A549 (cell line): ENCODE results near the gene KCNG2. TPM values are rescaled to one million over a fixed set of nuclear protein-coding genes. Genes with fewer than 3 reads are reported as not detected.

ENCODE experiments used
- ATAC-seq, 2 experiments: fragments of 200-7000 bp in 1 of 2; fragments of >200 bp in 1 of 2; cut with Nextera tagmentation in 1 of 2; cut with Tn5 transposase in 1 of 2; 3 replicates each; pipeline versions ENCODE4 v1.8.0 to v1.9.1; 2018 to 2020; ENCODE audit warnings: mild to moderate bottlenecking in 1 of 2, moderate library complexity in 1 of 2
- CTCF ChIA-PET: fragments of 300-600 bp; sonication (Branson Sonifier 250); formaldehyde crosslinking; extraction: SDS; loops from one replicate; lab custom pipeline; 2021; ENCODE audit warnings: antibody characterized with exemption, inconsistent platforms; lab: Yijun Ruan, JAX
- POLR2A ChIA-PET: fragments of 350-600 bp; formaldehyde crosslinking; extraction: SDS; loops from one replicate; lab custom pipeline; 2021; ENCODE audit warnings: antibody characterized with exemption, inconsistent platforms; lab: Yijun Ruan, JAX
- DNase-seq, 2 experiments: peaks; one replicate each; pipeline versions ENCODE4 v3.0.0 to v3.0.0-alpha.2; 2011 to 2016; ENCODE audit warnings: low read depth in 1 of 2, low spot score in 1 of 2
- FAIRE-seq: peaks from 2 replicates; lab custom pipeline; 2011; peaks lifted over from hg19 to GRCh38; lab: Jason Lieb, UNC
- H3K27ac ChIP-seq, 2 experiments: fragments of >200 bp; sonication (Bioruptor Twin); formaldehyde crosslinking; 3 replicates each; pipeline ENCODE4 v1.5.1; 2016 to 2017
- H3K4me1 ChIP-seq: fragments of >200 bp; sonication (Bioruptor Twin); formaldehyde crosslinking; 3 replicates; pipeline ENCODE4 v1.6.1; 2016
- H3K4me2 ChIP-seq: fragments of >200 bp; sonication (Bioruptor Twin); formaldehyde crosslinking; 3 replicates; pipeline ENCODE4 v1.6.1; 2016
- H3K4me3 ChIP-seq: fragments of >200 bp; sonication (Bioruptor Twin); formaldehyde crosslinking; 3 replicates; pipeline ENCODE4 v1.5.1; 2016
- H3K9me3 ChIP-seq: fragments of >200 bp; sonication (Bioruptor Twin); formaldehyde crosslinking; 3 replicates; pipeline ENCODE4 v1.6.1; 2016
- CHD2 ChIP-seq: fragments of 150-350 bp; IDR thresholded peaks from 2 replicates; pipeline ENCODE4 v1.6.1; 2014; ENCODE audit warnings: low read length; ENCODE audit not compliant: partially characterized antibody
- CHD4 ChIP-seq: fragments of 200-600 bp; sonication (generic); IDR thresholded peaks from 2 replicates; pipeline ENCODE4 v1.6.1; 2016; ENCODE audit warnings: antibody characterized with exemption, mild to moderate bottlenecking, borderline replicate concordance
- EHF ChIP-seq: fragments of 250-450 bp; sonication (Bioruptor Pico); IDR thresholded peaks from 2 replicates; pipeline ENCODE4 v1.5.0; 2020; ENCODE audit warnings: mild to moderate bottlenecking
- FOXS1 ChIP-seq: fragments of 250-450 bp; sonication (Bioruptor Pico); IDR thresholded peaks from 2 replicates; pipeline ENCODE4 v1.5.0; 2020; ENCODE audit warnings: mild to moderate bottlenecking, moderate library complexity
- HDAC2 ChIP-seq: fragments of 200-600 bp; sonication (generic); IDR thresholded peaks from 2 replicates; pipeline ENCODE4 v1.6.1; 2016
- HEYL ChIP-seq: fragments of 250-450 bp; sonication (Bioruptor Pico); IDR thresholded peaks from 2 replicates; pipeline ENCODE4 v1.8.0; 2021; ENCODE audit warnings: mild to moderate bottlenecking, moderate library complexity
- KDM5A ChIP-seq: fragments of 200-600 bp; sonication (generic); IDR thresholded peaks from 2 replicates; pipeline ENCODE4 v1.6.1; 2016; ENCODE audit warnings: antibody characterized with exemption, mild to moderate bottlenecking
- MYC ChIP-seq: IDR thresholded peaks from 2 replicates; pipeline ENCODE4 v1.6.1; 2012; ENCODE audit warnings: mild to moderate bottlenecking, inconsistent platforms, low read length, improper control_type of control experiment, borderline replicate concordance
- NR3C1 ChIP-seq: fragments of >200 bp; sonication (Bioruptor Twin); formaldehyde crosslinking; IDR thresholded peaks from 3 replicates; pipeline ENCODE4 v1.6.1; 2017
- POLR2A ChIP-seq: IDR thresholded peaks from 2 replicates; pipeline ENCODE4 v1.6.1; 2012; ENCODE audit warnings: mild to moderate bottlenecking, low read length
- RCOR1 ChIP-seq: fragments of 150-350 bp; IDR thresholded peaks from 2 replicates; pipeline ENCODE4 v1.6.1; 2014; ENCODE audit warnings: antibody characterized with exemption, low read length, low read depth
- RFX5 ChIP-seq: fragments of 450-650 bp; IDR thresholded peaks from 2 replicates; pipeline ENCODE4 v1.7.1; 2014; ENCODE audit warnings: antibody characterized with exemption, mild to moderate bottlenecking, moderate library complexity
- RNF2 ChIP-seq: fragments of 200-600 bp; sonication (generic); IDR thresholded peaks from 2 replicates; pipeline ENCODE4 v1.6.1; 2016; ENCODE audit warnings: low read depth, mild to moderate bottlenecking, antibody characterized with exemption, moderate library complexity, borderline replicate concordance
- SREBF2 ChIP-seq: fragments of 450-650 bp; IDR thresholded peaks from 2 replicates; pipeline ENCODE4 v1.6.1; 2014; ENCODE audit warnings: mild to moderate bottlenecking, moderate library complexity
- TP53 ChIP-seq: fragments of 250-450 bp; sonication (Bioruptor Pico); IDR thresholded peaks from 2 replicates; pipeline ENCODE4 v1.5.0; 2021; ENCODE audit warnings: mild to moderate bottlenecking, moderate library complexity
- ZFP36 ChIP-seq: fragments of 450-650 bp; IDR thresholded peaks from 2 replicates; pipeline ENCODE4 v1.6.1; 2014; ENCODE audit warnings: borderline replicate concordance; ENCODE audit not compliant: partially characterized antibody
- ZSCAN20 ChIP-seq: fragments of 250-450 bp; sonication (Bioruptor Pico); IDR thresholded peaks from 2 replicates; pipeline ENCODE4 v1.8.0; 2022; ENCODE audit warnings: mild to moderate bottlenecking, moderate library complexity
- WGBS: methylation state at CpG from one replicate; pipeline ENCODE4 v1.1.6; 2017; ENCODE audit errors: missing lambda C conversion rate; 5-methylcytosine and 5-hydroxymethylcytosine counted together
- polyA plus RNA-seq, 4 experiments: library from polyadenylated mRNA; depleted of rRNA in 3 of 4; stranded (reverse); fragments of >200 nt; fragmentation: RNase III in 1 of 4; extraction: RNeasy Plus Mini Kit Qiagen cat#74134 plus additional on column Dnase treatment in 1 of 4; gene quantifications; 2 replicates in 3 of 4; 3 replicates in 1 of 4; pipeline ENCODE4 v1.2.3, GENCODE V29; 2011 to 2017
- TF ChIP-seq, protein P1 (sequence below): fragments of 150-350 bp; IDR thresholded peaks from 2 replicates; pipeline ENCODE4 v1.6.1; 2014; ENCODE audit warnings: low read depth, mild to moderate bottlenecking, low read length
- TF ChIP-seq, protein P2 (sequence below): IDR thresholded peaks from 2 replicates; pipeline ENCODE4 v1.6.1; 2012
- TF ChIP-seq, protein P3 (sequence below): fragments of 450-650 bp; IDR thresholded peaks from 2 replicates; pipeline ENCODE4 v1.6.1; 2014; ENCODE audit warnings: antibody characterized with exemption
- TF ChIP-seq, protein P4 (sequence below): IDR thresholded peaks from 2 replicates; pipeline ENCODE4 v1.6.1; 2012
- TF ChIP-seq, protein P5 (sequence below): fragments of >200 bp; sonication (Bioruptor Twin); formaldehyde crosslinking; IDR thresholded peaks from 3 replicates; pipeline ENCODE4 v1.6.1; 2016

Gene KCNG2
- polyA plus RNA-seq, 2 of the 4 experiments (the other 2 are of a cell fraction), result not detected

DNA sequence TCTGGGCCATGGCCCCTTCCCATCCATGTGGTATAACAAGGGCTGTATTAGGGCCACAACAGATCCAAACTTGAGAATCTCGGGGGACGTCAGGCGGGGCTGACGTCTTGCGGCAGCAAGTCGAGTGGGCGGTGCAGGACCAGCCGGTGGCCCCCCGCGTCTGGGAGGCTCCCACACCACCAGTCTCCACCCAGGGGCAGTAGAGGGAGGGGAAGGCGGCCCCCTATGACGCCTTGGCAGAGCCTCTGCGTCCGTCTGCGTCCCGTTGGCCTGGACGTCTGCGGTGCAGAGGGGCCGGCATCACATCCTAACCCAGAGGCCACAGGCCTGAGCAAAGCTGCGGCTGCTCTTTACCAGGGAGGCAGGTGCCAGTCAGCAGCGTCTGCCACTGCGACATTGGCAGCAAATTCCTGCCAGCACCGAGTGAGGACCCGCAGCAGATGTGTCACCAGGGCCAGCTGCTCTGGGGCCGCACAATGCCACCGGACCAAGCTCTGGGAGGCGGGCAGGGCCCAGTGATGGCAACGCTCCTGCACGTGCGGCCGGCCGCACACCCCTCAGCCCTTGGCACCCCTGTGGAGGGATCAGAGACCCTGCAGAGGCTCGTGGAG lies 73.8 kb downstream of the KCNG2 start:
- Histone ChIP-seq H3K4me2 (no peak overlapping the region), H3K4me3 (no peak overlapping the region), H3K9me3 (no peaks in the 10 kb centered on the region), H3K27ac (no peak overlapping the region), H3K4me1 (no peaks in the 10 kb centered on the region)
- no peak for FAIRE-seq
- no peak for ATAC-seq
- CTCF ChIA-PET, result interaction anchor here (0.7 to 1.0 kb wide), 2 partner anchors 8 to 55 kb away, joined by 3 read pairs; no protein-coding TSS in a partner anchor
- no peak for DNase-seq
- POLR2A ChIA-PET, result no interaction called here
- TF ChIP-seq RFX5, result no peak
- 74% methylated on average over 22 of the region's 33 CpGs for WGBS

DNA sequence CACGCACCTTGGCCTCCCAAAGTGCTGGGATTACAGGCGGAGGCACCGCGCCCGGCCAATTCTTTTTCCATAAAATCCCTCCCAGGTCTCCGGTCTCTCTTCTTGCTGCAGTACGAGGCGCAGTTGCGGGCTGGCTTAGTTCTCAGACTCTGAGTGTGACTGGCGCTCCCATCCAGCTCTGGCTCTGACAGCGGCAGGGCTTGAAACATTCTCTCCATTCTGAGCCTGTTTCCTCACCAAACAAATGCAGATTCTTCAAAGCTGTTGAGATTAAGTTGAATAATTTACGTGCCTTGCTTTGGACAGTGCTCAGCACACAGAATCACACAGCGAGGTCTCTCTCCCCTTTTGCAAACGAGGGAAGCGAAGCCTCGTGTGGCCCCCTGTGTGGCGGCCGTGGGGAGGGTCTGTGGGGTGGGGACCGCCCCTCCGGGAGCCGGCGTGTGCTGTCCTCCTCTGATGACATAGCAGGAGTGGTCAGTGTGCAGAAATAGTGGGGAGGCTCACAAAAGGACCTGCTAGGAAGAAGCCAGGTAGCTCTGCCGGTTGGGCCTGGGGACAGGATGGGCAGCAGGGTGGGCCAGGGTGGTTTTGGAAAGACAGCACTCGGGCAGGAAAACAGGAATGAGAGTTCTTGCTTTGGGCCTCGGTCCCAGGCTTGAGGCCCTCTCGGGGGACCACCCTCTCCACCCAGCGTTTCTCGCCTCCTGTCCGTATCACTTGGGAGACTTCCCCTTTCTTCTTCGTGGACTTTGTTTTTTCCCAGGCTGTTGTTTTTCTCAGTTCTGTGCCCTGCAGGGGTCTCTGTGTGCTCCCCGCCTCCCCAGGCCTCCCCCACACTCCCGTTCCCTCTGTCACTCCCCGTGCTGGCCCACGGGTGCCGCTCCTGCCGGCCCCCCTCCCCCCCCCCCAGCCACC lies 75.0 kb downstream of the KCNG2 start:
- TF ChIP-seq, protein P1, sequence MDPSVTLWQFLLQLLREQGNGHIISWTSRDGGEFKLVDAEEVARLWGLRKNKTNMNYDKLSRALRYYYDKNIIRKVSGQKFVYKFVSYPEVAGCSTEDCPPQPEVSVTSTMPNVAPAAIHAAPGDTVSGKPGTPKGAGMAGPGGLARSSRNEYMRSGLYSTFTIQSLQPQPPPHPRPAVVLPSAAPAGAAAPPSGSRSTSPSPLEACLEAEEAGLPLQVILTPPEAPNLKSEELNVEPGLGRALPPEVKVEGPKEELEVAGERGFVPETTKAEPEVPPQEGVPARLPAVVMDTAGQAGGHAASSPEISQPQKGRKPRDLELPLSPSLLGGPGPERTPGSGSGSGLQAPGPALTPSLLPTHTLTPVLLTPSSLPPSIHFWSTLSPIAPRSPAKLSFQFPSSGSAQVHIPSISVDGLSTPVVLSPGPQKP, result no peak
- no peak for TF ChIP-seq CHD4
- TF ChIP-seq RCOR1, result no peak
- no peak for TF ChIP-seq MYC
- TF ChIP-seq, all 56 proteins: peak for 0
- FAIRE-seq (no peak), DNase-seq (no peak), ATAC-seq (no peak)
- no peaks in the 10 kb centered on the region for H3K4me1 ChIP-seq
- CTCF ChIA-PET, result interaction anchor here (0.6 to 1.0 kb wide), 2 partner anchors 8 to 54 kb away, joined by 3 to 4 read pairs; no protein-coding TSS in a partner anchor
- H3K4me2 ChIP-seq, result no peak overlapping the region
- H3K9me3 ChIP-seq, result no peaks in the 10 kb centered on the region
- 68% methylated on average over 25 of the region's 36 CpGs for WGBS
- POLR2A ChIA-PET, result no interaction called here
- H3K27ac ChIP-seq, result no peak overlapping the region
- no peak overlapping the region for H3K4me3 ChIP-seq

DNA sequence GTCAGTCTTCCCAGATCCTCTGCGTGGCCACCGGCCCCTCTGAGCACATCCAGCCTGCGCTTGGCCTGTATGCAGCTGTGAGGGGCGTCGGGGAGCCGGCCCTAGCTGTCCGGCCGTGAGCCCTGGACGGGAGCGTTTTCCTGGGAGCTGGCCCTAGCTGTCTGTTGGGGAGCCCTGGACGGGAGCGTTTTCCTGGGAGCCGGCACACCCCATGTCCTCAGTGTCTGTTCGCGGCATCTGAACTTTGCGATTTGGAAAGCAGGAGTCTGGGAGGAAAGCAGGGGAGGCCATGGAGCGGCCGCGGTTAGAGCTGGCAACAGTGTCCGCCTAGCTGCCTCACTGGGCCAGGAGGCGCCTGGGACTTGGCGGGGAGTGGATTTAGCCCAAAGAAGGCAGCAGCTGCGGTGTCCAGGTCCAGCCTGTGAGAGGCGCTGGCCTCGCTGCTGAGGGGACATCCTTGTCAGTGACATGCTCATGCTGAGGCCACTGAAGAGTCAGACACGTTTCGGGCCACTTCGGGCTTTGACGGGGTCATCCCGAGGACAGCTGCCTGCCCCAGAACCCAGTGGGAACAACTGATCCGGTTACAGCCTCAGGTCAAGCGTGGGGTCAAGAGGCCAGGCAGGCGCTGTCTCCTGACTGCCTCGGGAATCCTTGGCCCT lies 75.8 kb downstream of the KCNG2 start:
- 76% methylated on average over 12 of the region's 34 CpGs for WGBS
- no peak overlapping the region for H3K4me2 ChIP-seq
- TF ChIP-seq RNF2 (no peak), HDAC2 (no peak), CHD2 (no peak), KDM5A (no peak), SREBF2 (no peak), ZSCAN20 (CRISPR knock-in tag) (no peak), ZFP36 (no peak), EHF (CRISPR knock-in tag) (no peak), TP53 (CRISPR knock-in tag) (no peak), HEYL (CRISPR knock-in tag) (no peak), RFX5 (no peak), RCOR1 (no peak), CHD4 (no peak), POLR2A (no peak), FOXS1 (no peak), NR3C1 (no peak)
- TF ChIP-seq, protein P2, sequence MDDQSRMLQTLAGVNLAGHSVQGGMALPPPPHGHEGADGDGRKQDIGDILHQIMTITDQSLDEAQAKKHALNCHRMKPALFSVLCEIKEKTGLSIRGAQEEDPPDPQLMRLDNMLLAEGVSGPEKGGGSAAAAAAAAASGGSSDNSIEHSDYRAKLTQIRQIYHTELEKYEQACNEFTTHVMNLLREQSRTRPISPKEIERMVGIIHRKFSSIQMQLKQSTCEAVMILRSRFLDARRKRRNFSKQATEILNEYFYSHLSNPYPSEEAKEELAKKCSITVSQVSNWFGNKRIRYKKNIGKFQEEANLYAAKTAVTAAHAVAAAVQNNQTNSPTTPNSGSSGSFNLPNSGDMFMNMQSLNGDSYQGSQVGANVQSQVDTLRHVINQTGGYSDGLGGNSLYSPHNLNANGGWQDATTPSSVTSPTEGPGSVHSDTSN, result no peak
- TF ChIP-seq, protein P3, sequence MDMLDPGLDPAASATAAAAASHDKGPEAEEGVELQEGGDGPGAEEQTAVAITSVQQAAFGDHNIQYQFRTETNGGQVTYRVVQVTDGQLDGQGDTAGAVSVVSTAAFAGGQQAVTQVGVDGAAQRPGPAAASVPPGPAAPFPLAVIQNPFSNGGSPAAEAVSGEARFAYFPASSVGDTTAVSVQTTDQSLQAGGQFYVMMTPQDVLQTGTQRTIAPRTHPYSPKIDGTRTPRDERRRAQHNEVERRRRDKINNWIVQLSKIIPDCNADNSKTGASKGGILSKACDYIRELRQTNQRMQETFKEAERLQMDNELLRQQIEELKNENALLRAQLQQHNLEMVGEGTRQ, result no peak
- TF ChIP-seq, protein P4, sequence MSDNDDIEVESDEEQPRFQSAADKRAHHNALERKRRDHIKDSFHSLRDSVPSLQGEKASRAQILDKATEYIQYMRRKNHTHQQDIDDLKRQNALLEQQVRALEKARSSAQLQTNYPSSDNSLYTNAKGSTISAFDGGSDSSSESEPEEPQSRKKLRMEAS, result no peak
- TF ChIP-seq, protein P5, sequence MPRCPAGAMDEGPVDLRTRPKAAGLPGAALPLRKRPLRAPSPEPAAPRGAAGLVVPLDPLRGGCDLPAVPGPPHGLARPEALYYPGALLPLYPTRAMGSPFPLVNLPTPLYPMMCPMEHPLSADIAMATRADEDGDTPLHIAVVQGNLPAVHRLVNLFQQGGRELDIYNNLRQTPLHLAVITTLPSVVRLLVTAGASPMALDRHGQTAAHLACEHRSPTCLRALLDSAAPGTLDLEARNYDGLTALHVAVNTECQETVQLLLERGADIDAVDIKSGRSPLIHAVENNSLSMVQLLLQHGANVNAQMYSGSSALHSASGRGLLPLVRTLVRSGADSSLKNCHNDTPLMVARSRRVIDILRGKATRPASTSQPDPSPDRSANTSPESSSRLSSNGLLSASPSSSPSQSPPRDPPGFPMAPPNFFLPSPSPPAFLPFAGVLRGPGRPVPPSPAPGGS, result no peak
- H3K9me3 ChIP-seq, result no peaks in the 10 kb centered on the region
- ChIA-PET CTCF (no interaction called here), POLR2A (no interaction called here)
- ATAC-seq (no peak), DNase-seq (no peak), FAIRE-seq (no peak)
- no peak overlapping the region for H3K4me3 ChIP-seq
- H3K4me1 ChIP-seq, result no peaks in the 10 kb centered on the region
- H3K27ac ChIP-seq, result no peak overlapping the region
